HEK293T (cell line): ENCODE data around the gene UVSSA.

ENCODE experiments used
- CTCF ChIA-PET: fragments of 350-600 bp; formaldehyde crosslinking; extraction: SDS; loops from one replicate; lab custom pipeline; 2021; ENCODE audit warnings: antibody characterized with exemption, inconsistent platforms; lab: Yijun Ruan, JAX
- POLR2A ChIA-PET: fragments of 350-600 bp; formaldehyde crosslinking; extraction: SDS; loops from one replicate; lab custom pipeline; 2020; ENCODE audit warnings: antibody characterized with exemption, inconsistent platforms; lab: Yijun Ruan, JAX
- DNase-seq: peaks from one replicate; pipeline ENCODE4 v3.0.0; 2012; ENCODE audit warnings: mixed read lengths; ENCODE audit errors: extremely low spot score
- ARNT ChIP-seq: fragments of 450-650 bp; IDR thresholded peaks from 2 replicates; pipeline ENCODE4 v1.6.1; 2017; ENCODE audit warnings: mild to moderate bottlenecking
- BHLHE40 ChIP-seq: fragments of 450-650 bp; IDR thresholded peaks from 2 replicates; pipeline ENCODE4 v1.6.1; 2016; ENCODE audit warnings: mild to moderate bottlenecking, moderate library complexity, borderline replicate concordance
- CTBP1 ChIP-seq: fragments of 450-650 bp; IDR thresholded peaks from 2 replicates; pipeline ENCODE4 v1.6.1; 2016; ENCODE audit warnings: borderline replicate concordance
- ELF4 ChIP-seq: fragments of 450-650 bp; IDR thresholded peaks from 2 replicates; pipeline ENCODE4 v1.6.1; 2017; ENCODE audit warnings: antibody characterized with exemption
- FOXA1 ChIP-seq: fragments of 450-650 bp; IDR thresholded peaks from 2 replicates; pipeline ENCODE4 v1.6.1; 2016; ENCODE audit warnings: mild to moderate bottlenecking
- FOXK2 ChIP-seq: fragments of 450-650 bp; IDR thresholded peaks from 2 replicates; pipeline ENCODE4 v1.6.1; 2016; ENCODE audit warnings: mild to moderate bottlenecking
- FOXM1 ChIP-seq: fragments of 450-650 bp; IDR thresholded peaks from 2 replicates; pipeline ENCODE4 v1.6.1; 2017; ENCODE audit warnings: mild to moderate bottlenecking, borderline replicate concordance
- HDGF ChIP-seq: fragments of 450-650 bp; IDR thresholded peaks from 2 replicates; pipeline ENCODE4 v1.6.1; 2017; ENCODE audit warnings: antibody characterized with exemption, borderline replicate concordance
- L3MBTL2 ChIP-seq: fragments of 450-650 bp; conservative IDR thresholded peaks from 2 replicates; pipeline ENCODE4 v1.6.1; 2016; ENCODE audit warnings: mild to moderate bottlenecking
- LEF1 ChIP-seq: fragments of 450-650 bp; IDR thresholded peaks from 2 replicates; pipeline ENCODE4 v1.6.1; 2017; ENCODE audit warnings: mild to moderate bottlenecking, borderline replicate concordance
- NFRKB ChIP-seq: fragments of 450-650 bp; IDR thresholded peaks from 2 replicates; pipeline ENCODE4 v1.6.1; 2016; ENCODE audit warnings: mild to moderate bottlenecking, moderate library complexity
- SP1 ChIP-seq: fragments of 450-650 bp; IDR thresholded peaks from 2 replicates; pipeline ENCODE4 v1.6.1; 2017
- SUZ12 ChIP-seq: fragments of 450-650 bp; IDR thresholded peaks from 2 replicates; pipeline ENCODE4 v1.6.1; 2016; ENCODE audit warnings: mild to moderate bottlenecking
- TARDBP ChIP-seq: fragments of 450-650 bp; IDR thresholded peaks from 2 replicates; pipeline ENCODE4 v1.6.1; 2016
- ZNF384 ChIP-seq: fragments of 450-650 bp; IDR thresholded peaks from 2 replicates; pipeline ENCODE4 v1.6.1; 2016
- TF ChIP-seq, protein P1 (sequence below): fragments of 450-650 bp; IDR thresholded peaks from 2 replicates; pipeline ENCODE4 v1.6.1; 2016

UVSSA gene

DNA sequence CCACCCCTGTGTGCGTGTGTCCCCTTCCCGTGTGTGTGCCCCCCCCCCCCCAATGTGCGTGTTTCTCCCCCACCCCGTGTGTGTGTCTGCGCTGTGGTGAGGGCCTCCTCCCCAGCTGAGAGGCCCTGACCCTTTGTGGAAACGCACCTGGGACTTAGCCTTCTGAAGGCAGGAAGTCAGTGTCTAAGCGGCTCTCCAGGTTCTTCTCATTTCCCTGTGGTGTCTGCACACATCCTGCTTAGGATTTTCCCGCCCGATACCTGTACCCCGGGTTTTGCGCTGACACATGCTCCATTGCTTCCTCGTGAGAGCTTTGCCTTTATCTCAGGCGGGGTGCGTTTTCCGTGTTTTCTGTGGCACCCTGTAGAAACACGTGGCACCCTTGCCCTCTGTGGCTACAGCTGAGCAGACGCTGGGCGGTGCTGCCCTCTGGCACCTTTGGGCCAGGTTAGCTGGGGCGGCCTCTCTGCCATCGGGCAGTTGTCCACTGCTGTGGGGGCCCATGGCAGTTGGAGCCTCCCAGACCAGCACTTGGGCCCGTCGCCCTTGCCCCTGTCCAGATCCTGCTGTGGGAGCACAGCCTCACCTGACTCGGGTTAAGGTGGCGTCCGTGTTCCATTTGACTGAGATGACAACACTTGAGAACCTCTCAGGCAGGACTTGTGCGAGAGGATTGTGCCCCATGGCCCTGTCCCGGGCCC lies 31.0 kb upstream of the UVSSA start:
- ChIA-PET CTCF (no interaction called here), POLR2A (no interaction called here)
- TF ChIP-seq FOXM1: no peak
- TF ChIP-seq FOXA1: no peak
- TF ChIP-seq SP1: no peak
- TF ChIP-seq FOXK2: no peak
- TF ChIP-seq BHLHE40: no peak
- no peak for TF ChIP-seq TARDBP
- TF ChIP-seq SUZ12: no peak
- TF ChIP-seq HDGF: no peak
- no peak for TF ChIP-seq L3MBTL2
- DNase-seq: no peak

DNA sequence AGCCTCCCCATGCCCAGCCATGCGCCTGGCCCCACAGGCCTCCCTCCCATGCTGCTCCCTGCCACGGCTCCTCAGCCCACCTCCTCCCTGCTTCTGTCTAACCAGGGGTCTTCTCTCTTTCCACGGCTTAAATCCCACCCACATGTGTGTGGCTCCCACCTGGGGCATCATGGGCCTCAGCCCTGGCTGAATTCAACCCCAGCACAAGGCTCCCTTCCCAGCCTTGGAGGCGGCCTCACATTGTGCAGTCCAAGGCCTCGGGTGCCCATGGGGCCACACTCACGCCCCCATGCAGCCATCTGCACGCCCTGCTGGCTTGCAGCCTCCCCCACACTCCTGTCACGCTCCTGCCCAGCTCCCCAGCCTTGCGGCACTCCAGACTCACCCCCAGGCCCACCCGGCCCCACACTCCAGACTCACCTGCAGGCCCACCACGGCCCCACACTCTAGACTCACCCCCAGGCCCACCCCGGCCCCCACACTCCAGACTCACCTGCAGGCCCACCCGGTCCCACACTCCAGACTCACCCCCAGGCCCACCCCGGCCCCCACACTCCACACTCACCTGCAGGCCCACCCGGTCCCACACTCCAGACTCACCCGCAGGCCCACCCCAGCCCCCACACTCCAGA lies 30.4 kb upstream of the UVSSA start:
- no peak for DNase-seq
- ChIA-PET CTCF (no interaction called here), POLR2A (no interaction called here)
- TF ChIP-seq FOXK2: no peak
- no peak for TF ChIP-seq FOXM1
- TF ChIP-seq, protein P1, sequence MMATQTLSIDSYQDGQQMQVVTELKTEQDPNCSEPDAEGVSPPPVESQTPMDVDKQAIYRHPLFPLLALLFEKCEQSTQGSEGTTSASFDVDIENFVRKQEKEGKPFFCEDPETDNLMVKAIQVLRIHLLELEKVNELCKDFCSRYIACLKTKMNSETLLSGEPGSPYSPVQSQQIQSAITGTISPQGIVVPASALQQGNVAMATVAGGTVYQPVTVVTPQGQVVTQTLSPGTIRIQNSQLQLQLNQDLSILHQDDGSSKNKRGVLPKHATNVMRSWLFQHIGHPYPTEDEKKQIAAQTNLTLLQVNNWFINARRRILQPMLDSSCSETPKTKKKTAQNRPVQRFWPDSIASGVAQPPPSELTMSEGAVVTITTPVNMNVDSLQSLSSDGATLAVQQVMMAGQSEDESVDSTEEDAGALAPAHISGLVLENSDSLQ: no peak
- no peak for TF ChIP-seq FOXA1
- TF ChIP-seq ZNF384: no peak
- no peak for TF ChIP-seq L3MBTL2
- no peak for TF ChIP-seq LEF1
- TF ChIP-seq CTBP1: no peak
- TF ChIP-seq NFRKB: no peak
- TF ChIP-seq SP1: no peak
- TF ChIP-seq HDGF: no peak
- TF ChIP-seq SUZ12: no peak
- no peak for TF ChIP-seq ARNT

DNA sequence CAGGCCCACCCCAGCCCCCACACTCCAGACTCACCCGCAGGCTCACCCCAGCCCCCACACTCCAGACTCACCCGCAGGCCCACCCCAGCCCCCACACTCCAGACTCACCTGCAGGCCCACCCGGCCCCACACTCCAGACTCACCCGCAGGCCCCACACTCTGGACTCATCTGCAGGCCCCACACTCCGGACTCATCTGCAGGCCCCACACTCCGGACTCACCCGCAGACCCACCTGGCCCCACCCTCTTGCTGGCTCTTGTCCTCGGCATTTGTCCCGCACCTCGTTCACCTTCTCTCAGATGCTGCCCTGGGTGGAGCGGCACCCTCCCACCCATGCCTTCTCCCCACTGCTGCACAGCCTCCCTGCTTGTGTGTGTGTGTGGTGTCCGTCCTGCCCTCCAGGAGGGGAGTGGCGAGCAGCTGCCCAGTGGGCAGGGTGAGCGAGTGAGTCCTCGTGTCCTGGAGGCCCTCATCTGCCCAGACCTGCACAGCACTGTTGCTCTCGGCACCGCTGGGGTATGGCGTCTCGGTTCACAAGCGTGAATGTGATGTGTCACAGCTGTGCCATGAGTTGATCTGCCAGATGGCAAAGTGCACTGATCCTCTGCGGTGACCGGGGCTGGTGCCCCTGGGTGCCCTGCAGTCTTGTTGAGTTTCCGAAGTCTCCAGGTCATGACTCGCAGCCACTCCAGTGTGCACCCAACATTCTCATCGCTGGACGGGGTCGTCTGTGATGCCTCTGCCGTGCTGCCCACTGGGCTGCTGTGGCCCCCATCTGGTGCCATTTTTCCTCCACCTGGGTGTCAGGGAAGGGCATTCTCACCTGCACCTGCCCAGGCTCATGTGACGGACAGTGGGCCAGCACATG lies 29.6 kb upstream of the UVSSA start:
- no peak for TF ChIP-seq ARNT
- TF ChIP-seq ZNF384: no peak
- TF ChIP-seq SUZ12: no peak
- TF ChIP-seq FOXK2: no peak
- no peak for TF ChIP-seq BHLHE40
- no peak for TF ChIP-seq L3MBTL2
- TF ChIP-seq HDGF: no peak
- TF ChIP-seq FOXM1: no peak
- ChIA-PET POLR2A (no interaction called here), CTCF (no interaction called here)
- no peak for DNase-seq

DNA sequence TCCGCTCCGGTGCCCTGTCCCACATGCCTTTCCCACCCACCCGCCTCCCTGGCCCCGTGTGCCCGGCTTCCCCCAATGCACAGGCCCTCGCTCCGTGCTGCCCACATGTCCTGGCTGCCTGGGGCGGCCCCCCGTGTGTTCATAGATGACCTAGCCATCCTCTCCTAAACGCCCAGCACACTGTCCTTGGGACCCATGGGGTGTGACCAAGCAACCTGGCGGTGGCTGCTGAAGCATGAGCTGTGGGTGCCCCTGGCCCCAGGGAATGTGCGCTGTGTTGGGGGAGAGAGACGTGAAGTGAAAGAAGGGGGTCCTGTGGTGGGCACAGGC lies 29.0 kb upstream of the UVSSA start:
- no peak for DNase-seq
- POLR2A ChIA-PET: no interaction called here
- CTCF ChIA-PET: interaction anchor here (1.5 kb wide), 1 partner anchor 29 kb away, joined by 7 read pairs; the partner anchor contains the start of gene UVSSA
- TF ChIP-seq ARNT (no peak), ZNF384 (no peak), HDGF (no peak), CTBP1 (no peak), SUZ12 (no peak), ELF4 (no peak)

DNA sequence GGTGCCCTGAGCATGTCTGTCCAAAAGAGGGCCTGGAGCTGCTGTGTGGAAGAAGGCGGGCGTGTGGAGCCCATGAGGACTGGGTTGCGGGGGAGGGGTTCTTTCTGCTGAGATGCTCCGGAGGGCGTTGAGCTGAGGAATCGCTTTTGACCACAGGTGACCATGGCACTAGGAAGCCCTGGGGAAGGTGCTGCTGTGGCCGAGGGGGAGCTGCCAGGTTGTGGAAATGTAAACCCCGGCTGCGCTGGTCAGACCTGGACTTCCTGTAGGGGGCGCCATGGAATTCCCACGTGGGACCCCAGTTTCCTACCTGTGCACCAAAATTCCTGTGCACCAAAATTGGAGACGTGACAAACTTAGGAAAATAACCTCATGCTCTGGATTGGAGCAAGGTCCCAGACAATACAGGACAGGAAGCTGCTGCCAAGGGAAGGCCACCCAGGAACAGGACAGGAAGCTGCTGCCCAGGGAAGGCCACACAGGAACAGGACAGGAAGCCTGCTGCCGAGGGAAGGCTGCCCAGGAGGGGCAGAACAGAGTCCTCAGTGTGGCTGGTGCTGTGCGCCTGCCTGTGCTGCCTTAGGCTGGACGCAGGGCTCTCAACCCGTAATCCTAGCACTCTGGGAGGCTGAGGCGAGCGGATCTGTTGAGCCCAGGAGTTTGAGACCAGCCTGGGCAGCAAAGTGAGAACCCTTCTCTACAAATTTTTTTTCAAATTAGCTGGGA lies 28.4 kb upstream of the UVSSA start:
- ChIA-PET POLR2A (no interaction called here), CTCF (interaction anchor here (1.0 to 1.5 kb wide), 2 partner anchors 15 to 28 kb away, joined by 5 to 7 read pairs; partner anchors contain the start of gene UVSSA)
- TF ChIP-seq FOXM1 (no peak), TARDBP (no peak), FOXA1 (no peak), NFRKB (no peak), HDGF (no peak), SP1 (no peak), BHLHE40 (no peak), SUZ12 (no peak), ZNF384 (no peak), LEF1 (no peak), ARNT (no peak), ELF4 (no peak), L3MBTL2 (no peak), CTBP1 (no peak), FOXK2 (no peak)
- TF ChIP-seq, protein P1: no peak
- peak; percentile 40 for DNase-seq

DNA sequence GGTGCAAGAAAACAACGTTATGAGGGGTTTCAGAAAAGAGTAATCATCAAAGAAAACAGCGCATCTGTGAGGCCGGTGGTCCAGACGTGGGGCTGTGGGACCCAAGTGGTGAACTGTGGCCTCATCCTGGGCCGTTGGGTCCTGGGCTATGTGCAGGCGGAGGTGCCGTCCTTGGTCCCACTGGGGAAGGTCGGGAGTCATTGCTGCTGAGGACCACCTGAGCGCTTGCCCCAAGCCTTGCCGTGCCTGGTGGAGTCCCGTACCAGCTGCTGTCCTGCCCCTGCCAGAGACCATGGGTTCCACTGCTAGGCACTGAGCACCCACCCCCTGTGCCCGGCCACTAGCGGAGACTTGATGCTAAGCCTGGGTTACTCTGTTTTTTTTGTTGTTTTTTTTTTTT lies 25.5 kb upstream of the UVSSA start:
- no peak for DNase-seq
- TF ChIP-seq NFRKB (no peak), LEF1 (no peak), FOXM1 (no peak), FOXK2 (no peak), SUZ12 (no peak), ZNF384 (no peak), CTBP1 (no peak), SP1 (no peak), TARDBP (no peak), L3MBTL2 (no peak), ARNT (no peak), BHLHE40 (no peak), ELF4 (no peak), FOXA1 (no peak), HDGF (no peak)
- TF ChIP-seq, protein P1: no peak
- ChIA-PET CTCF (no interaction called here), POLR2A (no interaction called here)
